NCI-H2171 treated with DMSO at 0.1 percent for 48 hours (cell line): ENCODE results near the gene EMILIN1.
A peak's percentile ranks its signal among the peaks of the same experiment; 100 is the strongest.

Source experiments
- DNase-seq: peaks from one replicate; lab custom pipeline; 2025; lab: John Stamatoyannopoulos, UW

The EMILIN1 gene

DNA sequence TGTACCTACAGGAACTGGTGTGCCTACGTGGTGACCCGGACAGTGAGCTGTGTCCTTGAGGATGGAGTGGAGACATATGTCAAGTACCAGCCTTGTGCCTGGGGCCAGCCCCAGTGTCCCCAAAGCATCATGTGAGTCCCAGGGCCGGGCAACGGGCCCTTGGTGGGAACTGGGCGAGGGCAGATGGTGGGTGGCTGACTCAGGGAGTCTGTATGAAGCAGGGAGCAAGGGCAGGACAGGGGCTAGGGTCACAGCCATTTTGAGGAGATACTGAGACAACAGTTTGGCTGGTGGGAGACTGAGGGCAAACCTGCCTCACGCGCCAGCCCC is 1.7 kb downstream of the EMILIN1 start:
- DNase-seq = no peak

GRCh38 chr2:27080603-27080936 is 2.2 kb downstream of the EMILIN1 start:
- DNase-seq = no peak

DNA sequence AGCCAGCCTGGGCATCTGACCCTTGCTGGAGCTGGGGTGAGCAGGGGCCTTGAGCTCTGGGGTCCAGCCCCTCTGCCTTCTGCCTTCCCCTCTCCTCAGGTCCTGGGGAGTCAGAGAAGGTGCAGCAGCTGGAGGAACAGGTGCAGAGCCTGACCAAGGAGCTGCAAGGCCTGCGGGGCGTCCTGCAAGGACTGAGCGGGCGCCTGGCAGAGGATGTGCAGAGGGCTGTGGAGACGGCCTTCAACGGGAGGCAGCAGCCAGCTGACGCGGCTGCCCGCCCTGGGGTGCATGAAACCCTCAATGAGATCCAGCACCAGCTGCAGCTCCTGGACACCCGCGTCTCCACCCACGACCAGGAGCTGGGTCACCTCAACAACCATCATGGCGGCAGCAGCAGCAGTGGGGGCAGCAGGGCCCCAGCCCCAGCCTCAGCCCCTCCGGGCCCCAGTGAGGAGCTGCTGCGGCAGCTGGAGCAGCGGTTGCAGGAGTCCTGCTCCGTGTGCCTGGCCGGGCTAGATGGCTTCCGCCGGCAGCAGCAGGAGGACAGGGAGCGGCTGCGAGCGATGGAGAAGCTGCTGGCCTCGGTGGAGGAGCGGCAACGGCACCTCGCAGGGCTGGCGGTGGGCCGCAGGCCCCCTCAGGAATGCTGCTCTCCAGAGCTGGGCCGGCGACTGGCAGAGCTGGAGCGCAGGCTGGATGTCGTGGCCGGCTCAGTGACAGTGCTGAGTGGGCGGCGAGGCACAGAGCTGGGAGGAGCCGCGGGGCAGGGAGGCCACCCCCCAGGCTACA is 3.8 kb downstream of the EMILIN1 start:
- DNase-seq = no peak

GRCh38 chr2:27082773-27083409 is 4.5 kb downstream of the EMILIN1 start:
- no peak for DNase-seq

GRCh38 chr2:27083410-27084296 is 5.2 kb downstream of the EMILIN1 start:
- DNase-seq = peak; percentile 24

DNA sequence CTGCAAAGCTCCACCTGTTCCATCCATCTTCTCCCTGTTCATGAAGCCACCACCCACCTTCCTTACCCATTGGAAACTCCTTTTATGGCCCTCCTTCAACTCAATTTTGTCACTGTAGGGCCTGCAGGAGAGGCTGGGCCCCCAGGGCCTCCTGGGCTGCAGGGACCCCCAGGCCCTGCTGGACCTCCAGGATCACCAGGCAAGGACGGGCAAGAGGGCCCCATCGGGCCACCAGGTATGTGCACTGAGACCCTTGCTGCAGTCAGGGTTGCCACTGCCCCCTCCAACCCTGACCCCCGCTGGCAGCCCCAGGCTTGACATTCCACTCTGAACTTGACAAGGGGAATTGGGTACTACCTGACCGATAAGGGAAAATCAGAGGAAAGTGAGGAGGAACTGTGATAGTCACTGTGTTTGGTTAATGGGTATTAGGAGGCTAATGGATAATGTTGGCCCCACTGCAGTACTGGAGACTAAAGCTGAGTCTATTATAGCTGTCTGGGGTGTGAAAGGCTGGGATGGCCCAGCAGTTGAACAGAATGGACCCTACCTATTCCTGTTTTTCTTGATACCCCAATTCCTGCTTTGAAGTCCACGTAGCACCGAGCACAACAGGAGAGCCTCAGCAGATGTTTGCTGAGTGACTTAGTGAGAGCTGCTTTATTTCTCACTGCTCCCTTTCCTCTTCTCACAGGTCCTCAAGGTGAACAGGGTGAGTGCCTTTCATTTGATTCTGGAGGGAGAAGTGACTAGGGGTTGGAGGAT is 6.1 kb downstream of the EMILIN1 start:
- no peak for DNase-seq

GRCh38 chr2:27085062-27085672 is 6.8 kb downstream of the EMILIN1 start:
- no peak for DNase-seq

- DNase-seq = peak; percentile 49
These were observed 7.3 kb downstream of the EMILIN1 start for GRCh38 chr2:27085673-27086089.

DNA sequence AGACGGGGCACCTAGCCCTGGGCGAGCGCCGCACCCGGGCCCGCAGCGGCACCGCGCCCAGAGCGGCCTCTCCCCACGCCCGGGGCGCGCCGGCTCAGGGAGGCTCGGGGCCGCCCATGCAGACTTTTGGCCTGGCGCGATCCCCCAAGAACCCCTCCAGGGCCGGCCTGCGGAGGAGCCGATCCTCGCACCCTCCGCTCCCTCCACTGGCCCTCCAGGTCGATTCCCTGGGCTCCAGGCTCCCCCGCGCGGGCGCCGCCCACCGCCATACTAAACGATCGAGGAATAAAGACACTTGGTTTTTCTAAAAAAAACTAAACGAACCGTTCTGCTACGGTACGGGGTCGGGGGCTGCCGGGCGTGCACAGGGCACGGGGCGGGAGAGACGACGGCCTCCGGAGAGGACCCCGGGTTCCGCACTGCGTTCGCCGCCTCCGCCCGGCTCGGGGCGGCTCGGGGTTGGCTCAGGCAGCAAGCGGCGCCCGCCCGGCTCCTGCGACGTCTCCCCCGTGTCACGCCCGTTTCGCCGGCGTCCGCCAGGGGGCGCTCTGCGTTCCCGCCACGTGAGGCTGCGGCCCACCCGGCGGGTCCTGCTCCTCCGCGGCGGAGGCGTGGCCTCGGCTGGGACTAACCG is 7.8 kb downstream of the EMILIN1 start:
- peak; percentile 96 for DNase-seq

DNA sequence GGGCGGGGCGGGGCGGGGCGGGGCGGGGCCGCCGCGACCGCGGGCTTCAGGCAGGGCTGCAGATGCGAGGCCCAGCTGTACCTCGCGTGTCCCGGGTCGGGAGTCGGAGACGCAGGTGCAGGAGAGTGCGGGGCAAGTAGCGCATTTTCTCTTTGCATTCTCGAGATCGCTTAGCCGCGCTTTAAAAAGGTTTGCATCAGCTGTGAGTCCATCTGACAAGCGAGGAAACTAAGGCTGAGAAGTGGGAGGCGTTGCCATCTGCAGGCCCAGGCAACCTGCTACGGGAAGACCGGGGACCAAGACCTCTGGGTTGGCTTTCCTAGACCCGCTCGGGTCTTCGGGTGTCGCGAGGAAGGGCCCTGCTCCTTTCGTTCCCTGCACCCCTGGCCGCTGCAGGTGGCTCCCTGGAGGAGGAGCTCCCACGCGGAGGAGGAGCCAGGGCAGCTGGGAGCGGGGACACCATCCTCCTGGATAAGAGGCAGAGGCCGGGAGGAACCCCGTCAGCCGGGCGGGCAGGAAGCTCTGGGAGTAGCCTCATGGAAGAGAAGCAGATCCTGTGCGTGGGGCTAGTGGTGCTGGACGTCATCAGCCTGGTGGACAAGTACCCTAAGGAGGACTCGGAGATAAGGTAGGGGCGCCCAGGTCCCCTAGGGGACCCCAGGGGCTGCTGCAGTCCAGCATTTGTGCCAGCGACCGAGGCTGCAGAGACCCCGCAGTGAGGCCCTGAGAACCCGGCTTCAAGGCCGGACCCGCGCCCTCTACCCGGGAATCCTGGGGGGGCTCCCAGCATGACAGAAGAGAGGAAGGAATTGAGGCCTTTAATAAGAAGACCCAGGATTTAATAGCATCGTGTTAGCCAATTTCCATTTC is 8.5 kb downstream of the EMILIN1 start, which contains the start of gene KHK:
TSS of gene KHK (plus strand) at position 49 of the 870 bp plus-strand sequence. CDS start at position 537, 488 bp downstream.
- peak; percentile 79 for DNase-seq

GRCh38 chr2:27087823-27088410 is 9.5 kb downstream of the EMILIN1 start:
- no peak for DNase-seq

DNA sequence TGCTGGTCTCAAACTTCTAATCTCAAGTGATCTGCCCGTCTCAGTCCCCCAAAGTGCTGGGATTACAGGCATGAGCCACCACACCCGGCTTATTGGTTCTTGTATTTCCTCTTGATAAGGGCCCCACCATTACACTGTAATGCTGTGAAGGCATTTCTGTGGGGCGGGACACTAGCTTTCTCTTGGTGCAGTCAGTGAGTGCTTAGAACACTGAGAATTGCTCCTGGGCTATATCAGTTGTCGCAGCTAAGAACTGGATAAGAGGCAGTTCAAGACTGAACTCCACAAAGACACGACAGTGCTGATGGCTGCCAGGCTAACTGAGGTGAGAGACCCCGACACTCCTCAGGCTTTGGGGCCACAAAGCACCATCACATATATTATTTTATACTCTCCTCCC is 10.2 kb downstream of the EMILIN1 start:
- DNase-seq = no peak

GRCh38 chr2:27089111-27089954 is 10.9 kb downstream of the EMILIN1 start:
- DNase-seq = no peak

GRCh38 chr2:27091746-27092695 is 13.6 kb downstream of the EMILIN1 start:
- no peak for DNase-seq

GRCh38 chr2:27092696-27093429 is 14.4 kb downstream of the EMILIN1 start:
- DNase-seq = no peak

GRCh38 chr2:27093430-27094352 is 15.3 kb downstream of the EMILIN1 start:
- no peak for DNase-seq
